Astrocyte (in vitro differentiated cells and primary cell): ENCODE measurements around the gene EPB41L1.

Experiments
- EZH2 ChIP-seq: IDR thresholded peaks from 2 replicates; pipeline ENCODE4 v1.6.1; 2012; ENCODE audit warnings: mild to moderate bottlenecking, low read length, inconsistent platforms; ENCODE audit not compliant: insufficient read depth
- TF ChIP-seq, protein P1 (sequence below): IDR thresholded peaks from 2 replicates; pipeline ENCODE4 v1.5.1; 2011; ENCODE audit warnings: low read depth, mild to moderate bottlenecking, inconsistent platforms, low read length, moderate library complexity; ENCODE audit not compliant: insufficient read depth

DNA sequence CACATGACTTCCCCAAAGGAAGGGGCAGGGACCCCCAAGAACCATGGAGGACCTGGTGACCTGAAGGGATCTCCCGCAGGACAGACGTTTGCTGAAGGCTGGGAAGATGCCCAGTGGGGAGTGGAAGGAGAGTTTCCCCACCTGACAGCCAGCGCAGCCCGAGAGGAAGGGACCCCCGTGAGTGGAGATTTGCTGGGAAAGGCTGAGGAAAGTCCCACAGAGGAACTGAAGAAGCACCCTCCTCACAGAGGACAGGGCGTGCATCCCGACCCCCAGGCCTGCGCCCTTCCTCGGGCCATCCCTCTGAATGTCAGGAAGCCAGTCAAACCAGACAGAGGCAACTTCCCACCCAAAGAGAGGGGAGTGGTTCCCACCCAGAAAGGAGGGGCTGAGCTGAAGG, 52.1 kb downstream of the EPB41L1 start:
- TF ChIP-seq, protein P1, sequence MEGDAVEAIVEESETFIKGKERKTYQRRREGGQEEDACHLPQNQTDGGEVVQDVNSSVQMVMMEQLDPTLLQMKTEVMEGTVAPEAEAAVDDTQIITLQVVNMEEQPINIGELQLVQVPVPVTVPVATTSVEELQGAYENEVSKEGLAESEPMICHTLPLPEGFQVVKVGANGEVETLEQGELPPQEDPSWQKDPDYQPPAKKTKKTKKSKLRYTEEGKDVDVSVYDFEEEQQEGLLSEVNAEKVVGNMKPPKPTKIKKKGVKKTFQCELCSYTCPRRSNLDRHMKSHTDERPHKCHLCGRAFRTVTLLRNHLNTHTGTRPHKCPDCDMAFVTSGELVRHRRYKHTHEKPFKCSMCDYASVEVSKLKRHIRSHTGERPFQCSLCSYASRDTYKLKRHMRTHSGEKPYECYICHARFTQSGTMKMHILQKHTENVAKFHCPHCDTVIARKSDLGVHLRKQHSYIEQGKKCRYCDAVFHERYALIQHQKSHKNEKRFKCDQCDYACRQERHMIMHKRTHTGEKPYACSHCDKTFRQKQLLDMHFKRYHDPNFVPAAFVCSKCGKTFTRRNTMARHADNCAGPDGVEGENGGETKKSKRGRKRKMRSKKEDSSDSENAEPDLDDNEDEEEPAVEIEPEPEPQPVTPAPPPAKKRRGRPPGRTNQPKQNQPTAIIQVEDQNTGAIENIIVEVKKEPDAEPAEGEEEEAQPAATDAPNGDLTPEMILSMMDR: no peak
- no peak for TF ChIP-seq EZH2
